NCI-H128 (cell line): ENCODE results near the gene ANXA9.

Experiments
- DNase-seq: peaks from one replicate; lab custom pipeline; 2025; ENCODE audit not compliant: unreplicated experiment; lab: John Stamatoyannopoulos, UW

The ANXA9 gene

GRCh38 chr1:150981805-150982712, at the start of gene ANXA9:
ANXA9 (plus strand) TSS chr1:150982292; CDS start chr1:150983106, 814 bp downstream.
- no peak for DNase-seq

DNA sequence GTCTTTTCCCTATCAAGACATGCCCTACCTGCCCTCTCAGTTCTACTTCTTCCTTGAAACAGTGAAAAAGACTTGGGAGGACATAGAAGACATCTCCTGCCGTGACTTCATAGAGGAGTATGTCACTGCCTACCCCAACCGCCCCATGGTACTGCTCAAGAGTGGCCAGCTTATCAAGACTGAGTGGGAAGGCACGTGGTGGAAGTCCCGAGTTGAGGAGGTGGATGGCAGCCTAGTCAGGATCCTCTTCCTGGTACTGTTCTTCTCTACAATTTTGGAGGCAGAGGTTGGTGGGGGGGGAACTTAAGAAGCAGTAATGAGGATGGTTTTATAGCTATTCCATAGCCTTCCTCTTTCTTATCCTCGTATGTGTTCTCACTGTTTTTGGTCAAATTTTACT, 37.2 kb upstream of the ANXA9 start:
- DNase-seq = no peak

DNA sequence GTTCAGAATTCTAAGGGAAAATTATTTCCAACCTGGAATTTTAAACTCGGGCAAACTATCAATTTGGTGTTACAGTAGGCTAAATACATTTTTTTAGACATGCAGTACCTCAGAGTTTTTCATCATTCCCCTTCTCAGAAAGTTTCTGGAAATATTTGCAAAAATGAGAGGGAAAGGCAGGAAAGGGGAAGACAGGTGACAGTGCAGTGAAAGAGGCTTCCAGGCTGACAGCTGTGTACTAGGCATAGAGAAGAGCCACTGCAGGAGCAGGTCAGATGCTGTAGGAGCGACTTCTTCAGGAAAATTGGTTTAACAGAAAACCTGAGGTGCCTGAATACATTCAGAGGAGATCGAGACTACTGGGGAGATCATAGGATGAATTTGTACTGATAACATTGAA, 27.4 kb upstream of the ANXA9 start:
- no peak for DNase-seq

DNA sequence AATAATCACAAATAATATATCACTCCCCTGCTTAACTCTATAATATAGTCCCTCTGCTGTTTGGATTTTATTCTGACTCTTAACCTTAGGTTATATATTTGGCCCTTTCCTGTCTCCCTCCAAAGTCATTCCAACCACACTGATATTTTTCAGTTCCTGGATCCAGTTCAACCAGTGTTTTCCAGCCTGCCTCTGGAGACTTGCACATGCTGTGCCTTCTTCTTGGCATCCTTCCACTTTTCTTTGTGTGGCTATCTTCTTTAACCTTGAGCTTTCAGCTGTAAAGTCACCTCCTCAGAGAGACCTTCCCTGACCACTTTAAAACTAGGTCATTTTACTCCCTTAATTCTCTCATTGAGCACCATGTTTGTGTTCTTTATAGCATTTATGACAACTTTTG, 26.8 kb upstream of the ANXA9 start:
- DNase-seq = no peak

- no peak for DNase-seq
Observed at GRCh38 chr1:150957666-150958065, 24.4 kb upstream of the ANXA9 start.

DNA sequence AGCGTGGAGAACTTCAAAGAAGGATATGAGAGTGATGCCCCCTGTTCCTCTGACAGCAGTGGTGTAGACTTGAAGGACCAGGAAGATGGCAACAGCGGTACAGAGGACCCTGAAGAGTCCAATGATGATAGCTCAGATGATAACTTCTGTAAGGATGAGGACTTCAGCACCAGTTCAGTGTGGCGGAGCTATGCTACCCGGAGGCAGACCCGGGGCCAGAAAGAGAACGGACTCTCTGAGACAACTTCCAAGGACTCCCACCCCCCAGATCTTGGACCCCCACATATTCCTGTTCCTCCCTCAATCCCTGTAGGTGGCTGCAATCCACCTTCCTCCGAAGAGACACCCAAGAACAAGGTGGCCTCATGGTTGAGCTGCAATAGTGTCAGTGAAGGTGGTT, 21.4 kb upstream of the ANXA9 start:
- no peak for DNase-seq

GRCh38 chr1:150961756-150962155, 20.3 kb upstream of the ANXA9 start:
- DNase-seq = no peak

GRCh38 chr1:150963321-150964163, 18.6 kb upstream of the ANXA9 start:
- no peak for DNase-seq

DNA sequence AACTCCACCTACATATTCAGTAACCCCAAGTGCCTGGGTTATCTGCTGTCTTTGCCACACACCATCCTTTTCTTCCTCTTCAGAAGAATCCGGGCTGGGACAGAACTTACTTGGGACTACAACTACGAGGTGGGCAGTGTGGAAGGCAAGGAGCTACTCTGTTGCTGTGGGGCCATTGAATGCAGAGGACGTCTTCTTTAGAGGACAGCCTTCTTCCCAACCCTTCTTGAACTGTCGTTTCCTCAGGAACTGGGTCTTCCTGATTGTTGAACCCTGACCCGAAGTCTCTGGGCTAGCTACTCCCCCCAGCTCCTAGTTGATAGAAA, 18.0 kb upstream of the ANXA9 start:
- no peak for DNase-seq

DNA sequence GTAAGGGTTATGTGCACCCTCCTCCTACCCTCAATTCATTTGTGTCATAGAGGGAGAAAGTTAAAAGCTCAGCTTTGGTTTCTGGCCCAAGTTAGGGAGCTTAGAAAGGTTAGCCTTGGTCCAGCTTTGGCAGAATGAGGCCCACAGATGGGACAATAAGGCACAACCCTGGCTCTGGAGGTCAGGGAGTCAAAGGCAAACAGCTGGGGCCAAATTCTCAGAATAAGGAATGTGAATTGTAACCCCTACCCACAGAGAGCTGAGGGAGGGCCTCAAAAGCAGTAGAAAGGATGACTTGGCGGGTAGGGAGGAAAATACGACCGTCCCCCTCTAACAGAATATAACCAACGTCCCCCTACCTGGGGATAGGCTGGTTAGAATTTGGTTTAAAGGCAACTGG, 16.5 kb upstream of the ANXA9 start:
- DNase-seq = no peak

DNA sequence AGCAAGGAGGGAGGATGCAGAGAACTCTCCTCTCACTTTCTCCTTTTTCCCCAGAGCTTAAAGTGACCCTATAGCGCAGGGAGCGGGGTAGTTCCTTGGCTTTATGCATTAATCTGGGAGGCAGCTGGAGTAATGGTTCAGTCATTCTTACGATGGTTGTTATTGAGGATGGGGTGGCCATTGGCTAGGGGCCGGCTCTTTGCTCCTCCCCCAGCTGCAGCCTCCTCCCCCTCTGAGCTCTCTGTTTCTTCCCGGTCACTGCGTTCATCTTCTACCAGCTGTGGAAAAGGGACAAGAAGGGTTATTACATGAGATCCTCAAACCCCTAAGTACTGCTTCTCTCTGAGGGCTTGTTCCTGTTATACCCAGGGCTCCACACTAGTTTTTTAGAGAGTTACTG, 16.1 kb upstream of the ANXA9 start:
- no peak for DNase-seq

DNA sequence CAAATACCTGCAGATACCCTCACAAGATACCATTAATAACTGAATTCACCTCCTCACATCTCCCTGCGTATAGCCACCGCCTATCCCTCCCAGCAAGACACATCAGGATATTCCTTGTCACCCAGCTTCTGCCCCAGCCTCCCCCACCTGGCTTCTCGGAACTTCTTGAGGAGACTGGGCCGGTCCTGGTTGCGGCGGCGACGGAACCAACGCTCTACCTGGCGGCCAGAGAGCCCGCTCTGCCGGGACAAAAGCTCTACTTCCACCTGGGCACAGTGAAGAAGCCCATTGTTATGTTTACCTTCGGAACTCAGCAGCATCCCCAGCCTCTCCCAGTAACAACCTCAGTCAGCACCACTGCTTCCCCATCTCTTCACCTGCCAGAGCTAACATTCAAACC, 14.2 kb upstream of the ANXA9 start:
- no peak for DNase-seq

DNA sequence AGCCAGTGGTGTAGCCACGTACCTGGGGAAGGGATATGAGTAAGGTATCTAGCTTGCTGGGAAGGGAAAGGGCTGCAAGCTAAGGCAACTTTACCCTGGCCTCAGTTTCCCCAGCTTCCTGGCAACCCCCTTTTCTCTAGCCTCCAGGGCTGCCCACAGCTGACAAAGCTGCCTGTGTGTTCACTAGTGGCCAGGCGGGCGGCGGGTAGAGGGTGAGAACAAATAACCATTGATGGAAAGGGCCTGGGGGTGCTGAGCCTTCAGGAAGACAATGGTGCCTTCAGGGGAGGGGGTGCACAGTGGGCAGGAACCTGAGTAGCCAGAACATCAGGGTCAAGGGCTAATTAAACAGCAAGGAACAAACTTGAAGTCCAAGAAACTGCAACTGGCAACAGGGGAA, 13.6 kb upstream of the ANXA9 start:
- DNase-seq = no peak

DNA sequence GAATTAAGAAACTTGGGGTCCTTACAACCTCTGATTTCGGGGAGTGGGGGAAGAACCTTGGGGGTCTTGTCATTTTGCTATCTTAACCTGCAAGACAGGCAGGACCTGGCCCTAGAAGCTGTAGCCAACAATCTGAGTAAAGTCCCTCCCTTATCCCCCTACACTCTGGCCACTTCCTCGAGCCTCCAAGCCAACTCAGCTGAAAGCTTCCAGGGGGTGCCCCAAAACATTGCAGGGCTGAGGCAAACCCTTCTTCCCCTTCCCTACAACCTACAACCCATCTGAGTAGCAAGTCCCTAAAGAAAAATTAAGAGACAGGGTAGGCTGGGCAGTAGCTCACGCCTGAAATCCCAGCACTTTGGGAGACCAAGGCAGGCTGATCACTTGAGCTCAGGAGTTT, 12.5 kb upstream of the ANXA9 start:
- DNase-seq = no peak

GRCh38 chr1:150970808-150971582, 11.1 kb upstream of the ANXA9 start:
- no peak for DNase-seq

DNA sequence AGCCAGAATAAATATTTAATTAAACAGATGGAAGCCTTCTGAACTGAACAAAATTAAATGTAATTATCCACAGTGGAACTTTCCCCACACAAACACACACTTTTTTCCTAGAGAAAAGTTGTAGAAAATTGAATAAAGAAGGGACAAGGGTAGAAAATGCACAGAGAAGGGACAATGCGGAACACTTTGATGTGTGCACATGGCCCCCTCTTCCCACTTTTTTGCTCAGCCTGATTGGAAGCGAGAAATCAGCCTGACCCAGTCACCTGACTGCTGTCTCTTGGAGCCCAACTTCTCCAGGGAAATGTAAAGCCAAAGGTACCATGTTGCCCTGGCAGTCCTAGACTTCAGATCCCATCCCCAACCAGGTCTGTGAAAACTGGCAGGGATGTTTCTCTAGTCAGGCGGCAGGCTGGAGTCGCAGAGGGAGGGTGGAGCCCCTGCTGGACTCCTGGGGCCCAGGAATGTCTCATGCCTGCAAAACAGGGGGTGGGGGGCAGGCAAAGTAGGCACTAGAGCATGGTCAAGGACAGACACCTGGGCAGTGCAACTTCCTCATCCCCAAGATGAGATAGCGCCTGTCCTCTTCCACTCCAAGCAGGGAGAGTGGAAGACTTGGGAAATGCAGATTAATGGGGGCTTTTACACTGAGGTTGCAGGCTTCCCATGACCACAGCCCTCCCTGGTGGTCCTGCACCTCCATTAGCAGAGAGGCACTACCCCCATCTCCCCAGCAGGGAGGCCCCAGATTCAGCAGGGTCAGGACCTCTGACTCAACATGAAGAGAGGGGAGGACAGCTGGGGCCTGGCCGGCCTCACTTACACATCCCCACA, 10.3 kb upstream of the ANXA9 start:
- no peak for DNase-seq

DNA sequence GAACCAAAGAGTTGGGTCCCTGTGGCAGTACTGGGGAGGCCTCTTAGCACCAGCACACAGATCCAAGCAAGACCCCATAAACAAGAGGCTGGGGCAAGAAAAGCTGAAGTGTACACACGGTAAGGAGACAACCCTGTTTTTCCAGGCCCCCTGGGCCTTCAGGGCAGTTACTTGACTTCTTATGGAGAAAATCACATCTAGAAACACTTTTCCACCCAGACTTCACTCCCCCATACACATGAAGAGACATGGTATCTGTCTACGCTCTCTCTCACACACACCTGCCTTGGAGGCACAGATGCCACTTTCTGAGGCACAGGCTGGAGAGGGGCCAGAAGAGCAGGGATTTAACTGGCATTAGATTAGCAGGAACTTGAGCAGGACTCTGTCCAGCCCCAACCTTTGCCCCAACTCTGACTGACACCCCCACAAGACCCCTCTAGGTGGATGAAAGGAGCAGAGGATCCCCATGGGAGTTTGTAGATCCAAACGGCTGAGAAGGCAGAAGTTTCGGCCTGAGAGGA, 9.6 kb upstream of the ANXA9 start:
- DNase-seq = no peak

DNA sequence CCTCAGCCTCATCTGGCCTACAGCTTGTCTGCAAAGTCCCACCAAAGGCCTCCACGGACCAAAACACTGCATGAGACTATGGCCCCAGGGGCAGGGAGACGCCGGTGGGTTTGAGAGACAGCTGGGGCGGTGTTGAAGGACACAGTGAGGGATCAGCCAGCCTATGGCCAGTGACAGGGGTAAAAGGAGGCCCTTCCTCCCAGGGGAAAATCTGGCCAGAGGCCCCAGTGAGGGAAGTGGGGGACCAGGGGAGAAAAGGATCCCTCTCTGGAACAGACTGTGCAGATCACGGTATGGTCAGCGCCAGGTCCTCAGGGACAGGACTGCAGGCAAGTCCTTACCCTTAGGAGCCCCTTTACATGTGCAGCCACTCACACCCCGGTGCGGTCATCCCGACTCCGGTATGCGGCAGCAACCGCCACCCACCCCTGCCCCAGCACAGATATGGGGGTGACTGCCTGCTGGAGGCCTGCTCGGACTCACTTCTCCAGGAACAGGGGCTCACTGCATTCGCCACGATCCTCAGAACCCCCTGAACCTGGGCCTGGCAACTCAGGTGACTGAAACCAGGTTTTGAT, 8.7 kb upstream of the ANXA9 start:
- DNase-seq = no peak

GRCh38 chr1:150973836-150974579, 8.1 kb upstream of the ANXA9 start:
- DNase-seq = no peak
